Measurements from ENCODE around the gene LRP1. TPM values are rescaled to one million over a fixed set of nuclear protein-coding genes. Genes with fewer than 3 reads are reported as not detected.

Gene LRP1
- total and polyA plus RNA-seq, 2 experiments from 2014 or later = 26.6 to 145 TPM

DNA sequence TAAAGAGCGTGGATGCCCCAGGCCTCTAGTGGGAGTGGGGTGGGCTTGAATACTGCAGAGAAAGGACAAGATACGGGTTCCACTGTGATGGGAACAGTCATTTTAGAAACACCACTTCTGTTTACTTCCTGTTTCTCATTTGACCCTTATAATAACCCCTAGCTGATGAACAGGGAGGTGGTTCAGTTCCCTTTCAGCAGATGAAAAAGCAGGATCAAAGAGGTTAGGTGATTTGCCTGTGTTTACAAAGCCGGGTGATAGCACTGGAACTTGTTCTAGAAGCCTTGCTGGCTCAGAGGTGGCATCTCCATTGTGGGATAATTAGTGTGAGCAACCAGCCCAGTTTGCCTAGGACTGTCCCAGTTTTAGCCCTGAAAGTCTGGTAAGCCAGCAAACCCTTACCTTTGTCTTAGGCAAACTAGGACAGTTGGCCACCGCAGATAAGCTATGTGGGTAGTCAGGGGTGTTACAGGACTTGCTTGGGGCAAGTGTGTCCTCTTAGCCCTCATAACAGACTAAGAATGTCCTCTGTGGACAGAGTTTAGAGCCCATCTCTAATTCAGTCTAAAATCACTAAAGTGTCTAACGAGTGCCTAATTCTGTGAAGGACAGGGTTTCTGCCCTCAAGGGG is 26.6 kb downstream of the LRP1 start:
- no peak overlapping the region for H3K4me3 Mint-ChIP-seq
- no peaks in the 10 kb centered on the region; the same call in 2 of the 3 replicates for H3K9me3 Mint-ChIP-seq
- TF ChIP-seq, protein P1, sequence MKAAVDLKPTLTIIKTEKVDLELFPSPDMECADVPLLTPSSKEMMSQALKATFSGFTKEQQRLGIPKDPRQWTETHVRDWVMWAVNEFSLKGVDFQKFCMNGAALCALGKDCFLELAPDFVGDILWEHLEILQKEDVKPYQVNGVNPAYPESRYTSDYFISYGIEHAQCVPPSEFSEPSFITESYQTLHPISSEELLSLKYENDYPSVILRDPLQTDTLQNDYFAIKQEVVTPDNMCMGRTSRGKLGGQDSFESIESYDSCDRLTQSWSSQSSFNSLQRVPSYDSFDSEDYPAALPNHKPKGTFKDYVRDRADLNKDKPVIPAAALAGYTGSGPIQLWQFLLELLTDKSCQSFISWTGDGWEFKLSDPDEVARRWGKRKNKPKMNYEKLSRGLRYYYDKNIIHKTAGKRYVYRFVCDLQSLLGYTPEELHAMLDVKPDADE (IDR thresholded peaks at IDR 0.05) = no peak
- TF ChIP-seq JUNB (IDR thresholded peaks at IDR 0.05; ENCODE audit: unreplicated experiment) = no peak
- TF ChIP-seq REST (IDR thresholded peaks at IDR 0.05; ENCODE audit: unreplicated experiment) = no peak
- no peak for TF ChIP-seq CTCF (conservative IDR thresholded peaks at IDR 0.05; ENCODE audit: low read depth in 2 of 2)
- no peak for TF ChIP-seq CREB1 (CRISPR knock-in tag; IDR thresholded peaks at IDR 0.05; ENCODE audit: low read depth)
- TF ChIP-seq EZH2phosphoT487 (IDR thresholded peaks at IDR 0.05; ENCODE audit: unreplicated experiment) = no peak
- TF ChIP-seq ZNF114 (CRISPR knock-in tag; IDR thresholded peaks at IDR 0.05) = no peak
- TF ChIP-seq EZH2 (IDR thresholded peaks at IDR 0.05; ENCODE audit: low read depth, unreplicated experiment) = no peak
- no peak for TF ChIP-seq NANOG (IDR thresholded peaks at IDR 0.05; ENCODE audit: borderline replicate concordance)
- Histone ChIP-seq H3F3A (replicated peaks; ENCODE audit: low read depth) (0 out of 2 replicates have a peak, but pooled peaks cover 5% of the 10 kb centered on the region), H3K36me3 (ENCODE audit: insufficient read depth) (peaks cover 6% of the 10 kb centered on the region), H3K79me2 (replicated peaks; ENCODE audit: insufficient read depth) (no peaks in the 10 kb centered on the region), H3K4me1 (ENCODE audit: insufficient read depth) (no peaks in the 10 kb centered on the region), H3K9me2 (ENCODE audit: insufficient read depth) (no peaks in the 10 kb centered on the region), H4K20me1 (replicated peaks; ENCODE audit: insufficient read depth) (peaks cover 22% of the 10 kb centered on the region), H3K4me2 (no peak overlapping the region), H2AFZ (no peak overlapping the region), H3K27ac (ENCODE audit: low read depth) (no peak overlapping the region), H3K27me3 (ENCODE audit: insufficient read depth) (no peaks in the 10 kb centered on the region), H3K4me3 (no peak overlapping the region)
- peaks cover 28% of the 10 kb centered on the region for H3K27me3 Mint-ChIP-seq (ENCODE audit: insufficient read depth, low read depth, poor library complexity)
- H3K27ac Mint-ChIP-seq = no peak overlapping the region
- H3K4me1 Mint-ChIP-seq = peaks cover 21% of the 10 kb centered on the region
- DNase-seq (ENCODE audit: low spot score) = no peak
- ATAC-seq = no peak
- peaks cover 86% of the 10 kb centered on the region for H3K36me3 Mint-ChIP-seq (ENCODE audit: low read depth)
